Panc1 (cell line): Measurements from ENCODE around the gene BRD4. TPM values are rescaled to one million over a fixed set of nuclear protein-coding genes. Genes with fewer than 3 reads are reported as not detected.

Experiments
- ATAC-seq: fragments of 200-7000 bp; cut with Tn5 transposase; 2 replicates; pipeline ENCODE4 v1.9.1; 2020; ENCODE audit warnings: mild to moderate bottlenecking, moderate library complexity
- BruUV-seq: library from RNA; stranded (reverse); fragments of 400-500 nt; replicated peaks from 2 replicates; lab custom pipeline; 2021; lab: Mats Ljungman, UMichigan
- CTCF ChIA-PET: fragments of 300-600 bp; sonication (Branson Sonifier 250); formaldehyde crosslinking; loops from one replicate; lab custom pipeline; 2022; ENCODE audit warnings: antibody characterized with exemption; lab: Charles Lee
- POLR2A ChIA-PET: fragments of 300-600 bp; sonication (Branson Sonifier 250); formaldehyde crosslinking; loops from one replicate; lab custom pipeline; 2022; ENCODE audit warnings: antibody characterized with exemption; lab: Charles Lee
- DNase-seq: peaks from one replicate; pipeline ENCODE4 v3.0.0-alpha.2; 2010; ENCODE audit warnings: low read depth, low spot score
- H3K27ac ChIP-seq: 2 replicates; pipeline ENCODE4 v1.5.1; 2011; ENCODE audit warnings: mild to moderate bottlenecking, low read length, inconsistent platforms
- H3K27me3 ChIP-seq: fragments of 200-500 bp; sonication (Bioruptor generic); 2 replicates; pipeline ENCODE4 v1.6.0; 2014; ENCODE audit warnings: low read length, inconsistent platforms; ENCODE audit not compliant: control insufficient read depth, insufficient read depth
- H3K36me3 ChIP-seq: fragments of 200-500 bp; sonication (Bioruptor generic); 2 replicates; pipeline ENCODE4 v1.5.1; 2014; ENCODE audit warnings: inconsistent platforms, mild to moderate bottlenecking, low read length, moderate library complexity; ENCODE audit not compliant: control insufficient read depth, insufficient read depth
- H3K4me1 ChIP-seq: 2 replicates; pipeline ENCODE4 v1.5.1; 2011; ENCODE audit warnings: inconsistent platforms, mild to moderate bottlenecking, low read length, moderate library complexity; ENCODE audit not compliant: control insufficient read depth, insufficient read depth
- H3K4me3 ChIP-seq, 2 experiments: 2 replicates each; pipeline ENCODE4 v1.5.1; 2011 to 2012; ENCODE audit warnings: low read depth in 2 of 2, low read length in 2 of 2, mild to moderate bottlenecking in 2 of 2, inconsistent platforms in 1 of 2, moderate library complexity in 1 of 2
- H3K9me3 ChIP-seq: fragments of 200-500 bp; sonication (Bioruptor generic); 2 replicates; pipeline ENCODE4 v1.5.1; 2014; ENCODE audit warnings: low read depth, mild to moderate bottlenecking, inconsistent platforms, low read length, moderate library complexity; ENCODE audit not compliant: control insufficient read depth, insufficient read depth
- CTCF ChIP-seq: fragments of 450-650 bp; IDR thresholded peaks from 2 replicates; pipeline ENCODE4 v1.5.1; 2017; ENCODE audit warnings: mild to moderate bottlenecking
- POLR2AphosphoS5 ChIP-seq: IDR thresholded peaks from 2 replicates; pipeline ENCODE4 v1.6.1; 2012; ENCODE audit warnings: mild to moderate bottlenecking, low read depth, low read length, moderate library complexity
- REST ChIP-seq, 2 experiments: IDR thresholded peaks; 2 replicates each; pipeline ENCODE4 v1.6.1; 2011 to 2012; ENCODE audit warnings: low read depth in 2 of 2, control low read depth in 1 of 2, low read length in 1 of 2, mild to moderate bottlenecking in 1 of 2, moderate library complexity in 1 of 2; ENCODE audit not compliant: insufficient read depth in 1 of 2
- SIN3A ChIP-seq: IDR thresholded peaks from 2 replicates; pipeline ENCODE4 v1.6.1; 2012; ENCODE audit warnings: low read depth, mild to moderate bottlenecking, low read length, moderate library complexity, borderline replicate concordance; ENCODE audit not compliant: insufficient read depth
- TCF7L2 ChIP-seq: IDR thresholded peaks from 2 replicates; pipeline ENCODE4 v1.6.1; 2011; ENCODE audit warnings: mild to moderate bottlenecking, low read depth, low read length, inconsistent platforms
- in situ Hi-C: cut with HindIII; loops from 2 replicates; pipeline ENCODE4 v1.10.0; 2016; ENCODE audit warnings: low sequenced_read_pairs, low pct_unique_long_range_greater_than_20kb
- intact Hi-C: fragments of 100-400 bp; cut with micrococcal nuclease; formaldehyde crosslinking; loops from one replicate; pipeline ENCODE4 v1.10.0; 2022; ENCODE audit not compliant: unreplicated experiment
- total RNA-seq: library from RNA; stranded (reverse); gene quantifications from one replicate; pipeline ENCODE4 v1.2.1, GENCODE V29; 2021; ENCODE audit not compliant: unreplicated experiment

Gene BRD4
- total RNA-seq, 1 experiment from 2014 or later: 102 TPM

GRCh38 chr19:15372470-15372869 is 40.1 kb upstream of the BRD4 start:
- no peak overlapping the region for H3K4me3 ChIP-seq
- peaks cover 7% of the 10 kb centered on the region; the same call in 1 of the 2 replicates for H3K4me1 ChIP-seq
- BruUV-seq: no TSS peak
- H3K9me3 ChIP-seq: no peaks in the 10 kb centered on the region
- H3K27ac ChIP-seq: no peak overlapping the region
- intact Hi-C loops: no loop called here
- no peak for ATAC-seq
- H3K36me3 ChIP-seq: no peaks in the 10 kb centered on the region
- TF ChIP-seq TCF7L2: no peak
- no peak for TF ChIP-seq SIN3A
- no peak for TF ChIP-seq CTCF
- TF ChIP-seq REST (IDR thresholded peaks at IDR 0.05; ENCODE audit: insufficient read depth in 1 of 2, low read depth in 2 of 2, low read length in 1 of 2): no peak
- TF ChIP-seq POLR2AphosphoS5: no peak
- ChIA-PET CTCF (no interaction called here), POLR2A (no interaction called here)
- in situ Hi-C loops: no loop called here
- no peaks in the 10 kb centered on the region for H3K27me3 ChIP-seq
- DNase-seq: no peak

- no peak for TF ChIP-seq POLR2AphosphoS5
- no peak for TF ChIP-seq TCF7L2
- TF ChIP-seq CTCF: no peak
- no peak for TF ChIP-seq REST (IDR thresholded peaks at IDR 0.05; ENCODE audit: insufficient read depth in 1 of 2, low read depth in 2 of 2, low read length in 1 of 2)
- no peaks in the 10 kb centered on the region for H3K36me3 ChIP-seq
- no peaks in the 10 kb centered on the region for H3K9me3 ChIP-seq
- ChIA-PET CTCF (no interaction called here), POLR2A (no interaction called here)
- H3K4me1 ChIP-seq: 0 out of 2 replicates have a peak, but pooled peaks cover 3% of the 10 kb centered on the region
- H3K4me3 ChIP-seq: no peak overlapping the region
- no peak for ATAC-seq
- in situ Hi-C loops (no loop called here), intact Hi-C loops (no loop called here)
- BruUV-seq: no TSS peak
- DNase-seq: no peak
- no peaks in the 10 kb centered on the region for H3K27me3 ChIP-seq
- no peak overlapping the region for H3K27ac ChIP-seq
Observed at GRCh38 chr19:15371786-15372380, 39.5 kb upstream of the BRD4 start.
